H1 (cell line): ENCODE measurements around the gene USP30. TPM values are rescaled to one million over a fixed set of nuclear protein-coding genes. Genes with fewer than 3 reads are reported as not detected.
A peak's percentile ranks its signal among the peaks of the same experiment; 100 is the strongest.

Experiments
- CTCF ChIA-PET: fragments of 300-600 bp; sonication (Branson Sonifier 250); formaldehyde crosslinking; loops from one replicate; lab custom pipeline; 2021; ENCODE audit not compliant: partially characterized antibody; lab: Charles Lee
- POLR2A ChIA-PET: fragments of 300-600 bp; sonication (Branson Sonifier 250); formaldehyde crosslinking; loops from one replicate; lab custom pipeline; 2021; ENCODE audit warnings: inconsistent platforms; ENCODE audit not compliant: partially characterized antibody; lab: Charles Lee
- DNase-seq, 2 experiments: peaks; one replicate each; pipeline versions ENCODE4 v3.0.0 to v3.0.0-alpha.2; 2010 to 2022; ENCODE audit warnings: low spot score in 2 of 2, low read depth in 1 of 2, mixed read lengths in 1 of 2
- FAIRE-seq: peaks from 2 replicates; lab custom pipeline; 2011; peaks lifted over from hg19 to GRCh38; lab: Jason Lieb, UNC
- H2AFZ ChIP-seq: 2 replicates; pipeline ENCODE4 v1.8.1; 2012; ENCODE audit warnings: low read length, inconsistent platforms
- H2AK5ac ChIP-seq: 2 replicates; pipeline ENCODE4 v1.6.1; 2013; ENCODE audit warnings: low read depth, low read length
- H2BK120ac ChIP-seq: replicated peaks from 2 replicates; pipeline ENCODE3; 2013; ENCODE audit warnings: low read depth, low read length, inconsistent platforms
- H2BK12ac ChIP-seq: 2 replicates; pipeline ENCODE4 v1.6.1; 2013; ENCODE audit warnings: low read depth, low read length
- H2BK15ac ChIP-seq: 2 replicates; pipeline ENCODE4 v1.6.1; 2013; ENCODE audit warnings: low read length
- H2BK20ac ChIP-seq: 2 replicates; pipeline ENCODE4 v1.6.1; 2013; ENCODE audit warnings: low read length
- H2BK5ac ChIP-seq: 2 replicates; pipeline ENCODE4 v1.6.1; 2013; ENCODE audit warnings: low read depth, low read length
- H3K14ac ChIP-seq: 2 replicates; pipeline ENCODE4 v1.6.1; 2013; ENCODE audit warnings: inconsistent platforms; ENCODE audit not compliant: insufficient read length
- H3K18ac ChIP-seq: 2 replicates; pipeline ENCODE4 v1.6.1; 2013; ENCODE audit warnings: low read length; ENCODE audit errors: extremely low read depth
- H3K23ac ChIP-seq: 2 replicates; pipeline ENCODE4 v1.6.1; 2013; ENCODE audit warnings: inconsistent platforms; ENCODE audit not compliant: insufficient read length
- H3K23me2 ChIP-seq: 2 replicates; pipeline ENCODE4 v1.6.1; 2013; ENCODE audit warnings: low read depth, low read length
- H3K27ac ChIP-seq: 2 replicates; pipeline ENCODE4 v1.6.1; 2011; ENCODE audit warnings: low read depth, low read length, inconsistent platforms
- H3K27me3 ChIP-seq, 4 experiments: replicated peaks in 1 of 4; 1 replicate in 1 of 4; 2 replicates in 3 of 4; pipeline versions ENCODE4 v1.6.1 to v1.8.1; 2011 to 2013; ENCODE audit warnings: low read length in 3 of 4, mild to moderate bottlenecking in 3 of 4, inconsistent platforms in 2 of 4, mixed read lengths in 2 of 4, moderate library complexity in 1 of 4; ENCODE audit not compliant: control insufficient read depth in 3 of 4, insufficient read depth in 3 of 4; ENCODE audit errors: extremely low read depth in 1 of 4
- H3K36me3 ChIP-seq, 4 experiments: 2 replicates each; pipeline versions ENCODE4 v1.6.1 to v1.8.1; 2011 to 2013; ENCODE audit warnings: mild to moderate bottlenecking in 4 of 4, low read length in 3 of 4, moderate library complexity in 2 of 4, control low read depth in 1 of 4, inconsistent platforms in 1 of 4; ENCODE audit not compliant: insufficient read depth in 4 of 4, control insufficient read depth in 2 of 4
- H3K4ac ChIP-seq: replicated peaks from 2 replicates; pipeline ENCODE3; 2013; ENCODE audit warnings: low read length, low read depth, mixed read lengths, inconsistent platforms; ENCODE audit not compliant: insufficient read length
- H3K4me1 ChIP-seq, 4 experiments: replicated peaks in 1 of 4; 1 replicate in 1 of 4; 2 replicates in 3 of 4; pipeline versions ENCODE4 v1.6.1 to v1.8.1; 2011 to 2013; ENCODE audit warnings: low read length in 3 of 4, inconsistent platforms in 2 of 4, mixed read lengths in 1 of 4; ENCODE audit not compliant: insufficient read depth in 4 of 4, control insufficient read depth in 3 of 4
- H3K4me2 ChIP-seq, 2 experiments: 2 replicates each; pipeline versions ENCODE4 v1.6.1 to v1.8.1; 2011 to 2013; ENCODE audit warnings: low read depth in 2 of 2, low read length in 2 of 2, control low read depth in 1 of 2, inconsistent platforms in 1 of 2, mild to moderate bottlenecking in 1 of 2; ENCODE audit not compliant: insufficient read depth in 1 of 2
- H3K4me3 ChIP-seq, 4 experiments: fragments of 200-600, 300-600 bp in 1 of 4; sonication (generic), shearing (Covaris generic), sonication (Bioruptor Twin) in 1 of 4; 2 replicates each; pipeline versions ENCODE4 v1.5.1 to v1.8.1; 2011 to 2016; ENCODE audit warnings: low read length in 4 of 4, low read depth in 3 of 4, control low read depth in 2 of 4, inconsistent platforms in 2 of 4, mild to moderate bottlenecking in 2 of 4, mixed read lengths in 1 of 4, moderate library complexity in 1 of 4; ENCODE audit not compliant: insufficient read depth in 2 of 4; ENCODE audit errors: extremely low read depth in 1 of 4
- H3K56ac ChIP-seq: replicated peaks from 2 replicates; pipeline ENCODE3; 2013; ENCODE audit warnings: low read depth, mild to moderate bottlenecking, mixed read lengths, low read length, inconsistent platforms; ENCODE audit not compliant: insufficient read length
- H3K79me1 ChIP-seq: 2 replicates; pipeline ENCODE4 v1.6.1; 2013; ENCODE audit warnings: low read depth, low read length, control low read depth
- H3K79me2 ChIP-seq, 2 experiments: 2 replicates each; pipeline versions ENCODE4 v1.6.1 to v1.8.1; 2012 to 2013; ENCODE audit warnings: low read length in 2 of 2, mild to moderate bottlenecking in 2 of 2, inconsistent platforms in 1 of 2; ENCODE audit not compliant: insufficient read depth in 2 of 2, control insufficient read depth in 1 of 2
- H3K9ac ChIP-seq, 4 experiments: replicated peaks in 1 of 4; 1 replicate in 1 of 4; 2 replicates in 3 of 4; pipeline versions ENCODE4 v1.6.1 to v1.8.1; 2011 to 2013; ENCODE audit warnings: low read depth in 3 of 4, low read length in 3 of 4, control low read depth in 2 of 4, mild to moderate bottlenecking in 2 of 4, moderate library complexity in 2 of 4, inconsistent platforms in 1 of 4; ENCODE audit errors: extremely low read depth in 1 of 4
- H3K9me3 ChIP-seq, 2 experiments: 2 replicates each; pipeline versions ENCODE4 v1.6.1 to v1.8.1; 2012 to 2013; ENCODE audit warnings: mild to moderate bottlenecking in 2 of 2, moderate library complexity in 2 of 2, control low read depth in 1 of 2, inconsistent platforms in 1 of 2, low read depth in 1 of 2, low read length in 1 of 2, mixed read lengths in 1 of 2; ENCODE audit not compliant: insufficient read depth in 2 of 2
- H4K20me1 ChIP-seq, 2 experiments: replicated peaks in 1 of 2; 2 replicates each; pipeline versions ENCODE3 to v1.8.1; 2011 to 2013; ENCODE audit warnings: inconsistent platforms in 2 of 2, low read length in 2 of 2, mild to moderate bottlenecking in 1 of 2; ENCODE audit not compliant: insufficient read depth in 2 of 2, control insufficient read depth in 1 of 2
- H4K5ac ChIP-seq: 2 replicates; pipeline ENCODE4 v1.6.1; 2013; ENCODE audit warnings: low read length, low read depth, mixed read lengths, inconsistent platforms; ENCODE audit not compliant: insufficient read length
- H4K8ac ChIP-seq: 2 replicates; pipeline ENCODE4 v1.8.0; 2013; ENCODE audit warnings: mild to moderate bottlenecking, moderate library complexity, low read length, inconsistent platforms; ENCODE audit not compliant: insufficient read depth; ENCODE audit errors: extremely low read depth
- H4K91ac ChIP-seq: replicated peaks from 2 replicates; pipeline ENCODE3; 2013; ENCODE audit warnings: low read length, mixed read lengths, inconsistent platforms; ENCODE audit not compliant: insufficient read length
- BCL11A ChIP-seq, 2 experiments: IDR thresholded peaks; one replicate each; pipeline ENCODE4 v1.6.1; 2011; ENCODE audit warnings: low read depth in 2 of 2, low read length in 2 of 2, mild to moderate bottlenecking in 2 of 2
- FOSL1 ChIP-seq: IDR thresholded peaks from 2 replicates; pipeline ENCODE4 v1.6.1; 2011; ENCODE audit warnings: mild to moderate bottlenecking, low read depth, low read length, moderate library complexity; ENCODE audit not compliant: insufficient read depth
- HDAC2 ChIP-seq, 2 experiments: fragments of 300-600 bp in 1 of 2; sonication (generic) in 1 of 2; IDR thresholded peaks; 2 replicates each; pipeline ENCODE4 v1.6.1; 2011 to 2012; ENCODE audit warnings: low read depth in 2 of 2, low read length in 2 of 2, mild to moderate bottlenecking in 2 of 2, moderate library complexity in 2 of 2, borderline replicate concordance in 1 of 2, inconsistent platforms in 1 of 2
- JUND ChIP-seq: IDR thresholded peaks from 2 replicates; pipeline ENCODE4 v1.6.1; 2011; ENCODE audit warnings: mild to moderate bottlenecking, improper control_type of control experiment, low read length
- KDM1A ChIP-seq: fragments of 200-600, 300-600 bp; sonication (generic); IDR thresholded peaks from 2 replicates; pipeline ENCODE4 v1.7.1; 2016; ENCODE audit warnings: mild to moderate bottlenecking, low read length, borderline replicate concordance
- MAFK ChIP-seq: IDR thresholded peaks from 2 replicates; pipeline ENCODE4 v1.6.1; 2012; ENCODE audit warnings: low read depth, mild to moderate bottlenecking, improper control_type of control experiment, low read length
- RFX5 ChIP-seq: IDR thresholded peaks from 2 replicates; pipeline ENCODE4 v1.6.1; 2011; ENCODE audit warnings: low read depth, low read length, improper control_type of control experiment, borderline replicate concordance
- SP2 ChIP-seq: IDR thresholded peaks from 2 replicates; pipeline ENCODE4 v1.6.1; 2012; ENCODE audit warnings: mild to moderate bottlenecking, low read length, inconsistent platforms
- whole genome bisulfite sequencing, 2 experiments: shearing (Covaris generic) in 1 of 2; methylation state at CpG; one replicate each; pipeline versions ENCODE4 v1.1.6 to v1.1.7; 2013 to 2015; ENCODE audit warnings: low lambda C conversion rate in 2 of 2, mixed read lengths in 2 of 2, inconsistent platforms in 1 of 2, low coverage in 1 of 2, missing lambda C conversion rate in 1 of 2; ENCODE audit not compliant: insufficient replicate concordance in 2 of 2, insufficient coverage in 1 of 2, insufficient read length in 1 of 2; ENCODE audit errors: extremely low coverage in 1 of 2, missing lambda C conversion rate in 1 of 2; 5-methylcytosine and 5-hydroxymethylcytosine counted together
- polyA plus RNA-seq, 7 experiments: library from polyadenylated mRNA; depleted of rRNA in 3 of 7; stranded (reverse) in 5 of 7; unstranded in 2 of 7; fragments of >200 nt in 5 of 7; fragments of 200-250 nt in 2 of 7; gene quantifications; 1 replicate in 5 of 7; 2 replicates in 1 of 7; 4 replicates in 1 of 7; pipeline versions ENCODE4 v1.2.1 to v1.2.3, GENCODE V29; 2011 to 2013; ENCODE audit warnings: missing spikeins in 2 of 7, mixed read lengths in 2 of 7
- total RNA-seq: library from RNA; stranded (reverse); fragmentation: NEBNext Ultra II Directional; extraction: Animal tissue kit (Norgen Biotek cat#: 25700); gene quantifications from 2 replicates; pipeline ENCODE4 v1.2.1, GENCODE V29; 2021

USP30 gene
- total and polyA plus RNA-seq, 2 of the 8 experiments (the other 6 are each of a cell fraction or from before 2014, with no cell fraction given), result 7.0 to 12.2 TPM

DNA sequence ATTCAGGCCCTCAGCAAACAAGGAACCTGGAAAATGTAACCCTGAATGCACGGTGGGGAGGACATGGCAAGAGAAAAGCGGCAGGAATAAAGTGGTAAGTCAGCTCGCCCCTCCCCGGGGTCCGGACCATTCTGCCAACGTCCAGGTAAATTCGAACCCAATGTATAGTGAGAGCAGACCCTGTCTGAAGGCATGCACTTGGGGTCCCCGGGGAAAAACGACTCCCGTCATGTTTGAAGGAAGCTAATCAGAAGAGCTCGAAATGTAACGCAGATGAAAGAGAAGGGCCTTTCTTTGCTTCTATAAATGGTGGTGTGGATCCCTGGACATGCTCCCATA, 64.2 kb downstream of the USP30 start:
- Histone ChIP-seq H3K23ac (no peak overlapping the region), H2BK5ac (no peak overlapping the region), H3K4me1 (peaks cover 2 to 11% (median 5%) of the 10 kb centered on the region in 4 experiments; a peak in 4 of 7 replicates), H3K36me3 (no peaks in the 10 kb centered on the region), H3K4me2 (no peak overlapping the region), H3K9me3 (no peaks in the 10 kb centered on the region), H3K23me2 (no peaks in the 10 kb centered on the region), H3K18ac (no peak overlapping the region), H3K79me2 (no peaks in the 10 kb centered on the region), H2BK20ac (no peak overlapping the region), H4K8ac (peak overlapping the region; percentile 28; the same call in 1 of the 2 replicates), H3K27me3 (no peaks in the 10 kb centered on the region; a peak in 1 of 7 replicates), H3K79me1 (no peaks in the 10 kb centered on the region), H4K20me1 (no peaks in the 10 kb centered on the region), H3K27ac (no peak overlapping the region), H3K9ac (no peak overlapping the region), H2BK120ac (no peak overlapping the region), H3K4me3 (no peak overlapping the region), H4K91ac (no peak overlapping the region), H2AK5ac (no peak overlapping the region), H3K14ac (no peak overlapping the region), H4K5ac (no peak overlapping the region), H3K4ac (no peak overlapping the region), H2AFZ (no peak overlapping the region), H2BK15ac (no peak overlapping the region), H3K56ac (no peak overlapping the region), H2BK12ac (no peak overlapping the region)
- DNase-seq (no peak), FAIRE-seq (no peak)
- ChIA-PET POLR2A (interaction anchor here (0.8 to 1.3 kb wide), 2 partner anchors 9 to 17 kb away, joined by 3 to 6 read pairs; no protein-coding TSS in a partner anchor), CTCF (interaction anchor here (0.6 to 1.5 kb wide), 3 partner anchors 14 to 24 kb away, joined by 3 read pairs; no protein-coding TSS in a partner anchor)
- 89% methylated on average over 12 of the region's 12 CpGs; no CpG with 5 or more reads in 1 of the 2 experiments for WGBS, 2 experiments
- no peak for TF ChIP-seq HDAC2 (IDR thresholded peaks at IDR 0.05; ENCODE audit: borderline replicate concordance in 1 of 2, low read depth in 2 of 2, low read length in 2 of 2)
- TF ChIP-seq SP2, result no peak
- TF ChIP-seq FOSL1, result no peak
- no peak for TF ChIP-seq MAFK
- TF ChIP-seq RFX5, result no peak
- TF ChIP-seq JUND, result no peak
- no peak for TF ChIP-seq BCL11A (IDR thresholded peaks at IDR 0.05; ENCODE audit: low read depth in 2 of 2, low read length in 2 of 2)
- no peak for TF ChIP-seq KDM1A
